ENCODE data around the gene GPRIN3.
"Not testable (repeated sequence)": the region's sequence is repeated elsewhere in the genome, so short reads cannot be mapped to it uniquely, and the experiment has no call there.

The GPRIN3 gene

DNA sequence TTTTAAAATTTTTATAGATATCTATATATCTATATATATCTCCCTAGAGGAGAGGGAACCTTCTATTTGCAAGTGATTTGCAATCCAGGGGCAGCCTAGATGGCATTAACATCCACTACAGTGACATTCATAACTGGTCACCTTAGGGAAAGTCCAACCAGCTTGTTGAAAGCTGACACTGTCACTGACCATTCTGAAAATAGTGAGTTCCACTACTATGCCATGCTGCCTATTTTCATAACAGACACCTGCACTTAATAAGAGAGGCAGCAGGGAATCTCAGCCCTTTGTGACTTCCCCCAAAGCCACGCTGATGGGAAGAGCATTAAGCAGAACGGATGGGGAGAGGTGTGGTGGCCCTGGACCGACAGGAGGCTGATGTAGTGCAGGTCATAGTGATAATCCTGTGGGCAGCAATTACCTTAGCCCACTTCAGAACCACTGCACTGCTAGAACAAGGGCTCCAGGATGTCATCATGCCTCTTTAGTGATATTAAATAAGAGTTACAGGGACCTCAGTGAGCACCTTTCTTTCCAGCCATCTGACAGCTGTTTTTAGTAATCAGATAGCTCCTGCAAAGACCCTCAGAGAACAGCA lies 51.3 kb downstream of the GPRIN3 start:
- DNase-seq (ENCODE audit: low read depth), result no peak

GRCh38 chr4:89254847-89255246 lies 52.8 kb downstream of the GPRIN3 start:
- DNase-seq (ENCODE audit: low read depth), result peak; percentile 16

- DNase-seq (ENCODE audit: low read depth), result not testable (repeated sequence)
Observed at GRCh38 chr4:89254347-89254746, 53.3 kb downstream of the GPRIN3 start.

DNA sequence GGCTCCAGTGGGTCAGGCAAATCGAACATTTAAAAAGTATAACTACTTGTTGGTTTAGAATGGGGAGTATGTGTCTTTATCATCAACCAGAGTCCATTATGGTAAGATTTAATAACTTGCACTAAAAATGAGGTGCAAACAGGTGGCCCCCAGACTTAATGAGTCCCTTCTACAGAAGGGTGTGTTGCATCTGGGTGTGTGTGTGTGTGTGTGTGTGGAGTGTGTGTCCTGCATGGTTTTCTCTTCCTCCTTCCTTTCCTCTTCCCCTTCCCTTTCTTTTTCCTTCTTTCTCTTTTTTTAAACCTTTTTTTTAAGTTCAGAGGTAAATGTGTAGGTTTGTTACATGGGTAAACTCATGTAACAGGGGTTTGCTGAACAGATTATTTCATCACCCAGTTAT lies 53.7 kb downstream of the GPRIN3 start:
- DNase-seq (ENCODE audit: low read depth), result no peak

DNA sequence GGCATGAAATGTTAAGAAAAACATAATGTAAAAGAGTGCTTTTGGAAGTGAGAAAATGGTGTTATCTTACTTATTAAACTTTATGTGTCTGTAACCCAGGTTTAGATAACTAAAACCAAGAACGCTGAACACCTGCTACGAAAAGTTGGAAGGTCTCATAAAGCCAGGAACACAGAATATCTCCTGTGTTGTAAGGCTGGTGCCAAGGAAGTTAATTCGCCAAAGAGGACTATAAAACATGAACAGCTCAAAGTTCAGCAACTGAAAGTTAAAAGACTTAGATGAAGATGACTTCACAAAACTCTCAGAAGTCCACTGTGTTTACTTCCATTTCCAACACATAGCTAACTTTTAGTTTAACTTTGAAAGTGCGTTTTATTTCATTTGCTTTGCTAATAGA lies 54.3 kb downstream of the GPRIN3 start:
- no peak for DNase-seq (ENCODE audit: low read depth)

DNA sequence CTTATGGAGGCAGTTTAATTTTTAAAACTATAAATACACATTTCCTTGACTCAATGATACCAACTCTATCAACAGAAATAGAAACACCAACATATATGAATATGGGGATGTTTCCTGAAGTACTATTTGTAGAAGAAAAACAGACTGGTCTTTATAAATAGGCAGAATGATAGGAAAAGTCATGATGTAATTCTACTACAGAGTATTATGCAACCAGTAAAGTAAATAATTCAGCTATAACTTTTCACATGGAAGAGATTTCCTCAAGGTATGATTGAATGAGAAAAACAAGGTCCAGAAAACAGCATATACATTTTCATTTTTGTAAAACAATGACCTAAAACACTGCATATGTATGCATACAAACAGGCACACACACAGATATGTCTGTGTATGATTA lies 56.2 kb downstream of the GPRIN3 start:
- no peak for DNase-seq (ENCODE audit: low read depth)

DNA sequence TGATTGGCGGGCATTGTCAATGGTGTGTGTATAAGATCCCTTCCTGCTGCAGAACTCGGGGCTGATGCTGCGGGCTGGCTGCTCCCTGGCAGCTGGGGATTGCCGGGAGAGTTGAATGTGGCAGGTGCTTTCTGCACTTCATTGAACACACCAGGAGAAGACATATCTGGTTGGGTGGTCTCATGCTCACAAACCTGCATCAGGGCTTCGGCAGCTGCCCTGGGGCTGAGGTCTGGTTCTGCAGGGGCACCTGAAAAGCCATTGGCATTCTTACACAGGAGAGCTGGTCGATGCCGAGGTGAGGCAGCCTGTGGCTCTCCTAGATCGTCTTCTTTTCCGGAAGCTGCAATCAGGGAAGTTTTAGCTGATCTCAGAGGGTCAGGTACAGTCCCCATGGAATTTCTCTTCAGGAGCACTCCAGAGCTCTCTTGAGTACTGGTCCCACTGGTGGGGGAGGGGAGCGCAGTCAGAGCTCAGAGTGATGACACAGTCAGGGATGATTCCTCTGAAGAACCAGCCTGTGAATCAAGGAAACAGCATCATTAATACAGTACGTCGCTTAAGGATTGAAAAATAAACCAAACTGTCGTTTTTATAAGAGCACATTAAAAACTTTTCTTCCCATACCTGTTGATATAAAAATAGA lies 57.8 kb downstream of the GPRIN3 start:
- no peak for DNase-seq (ENCODE audit: low read depth)

- no peak for DNase-seq (ENCODE audit: low read depth)
Observed at GRCh38 chr4:89249313-89249712, 58.3 kb downstream of the GPRIN3 start.

DNA sequence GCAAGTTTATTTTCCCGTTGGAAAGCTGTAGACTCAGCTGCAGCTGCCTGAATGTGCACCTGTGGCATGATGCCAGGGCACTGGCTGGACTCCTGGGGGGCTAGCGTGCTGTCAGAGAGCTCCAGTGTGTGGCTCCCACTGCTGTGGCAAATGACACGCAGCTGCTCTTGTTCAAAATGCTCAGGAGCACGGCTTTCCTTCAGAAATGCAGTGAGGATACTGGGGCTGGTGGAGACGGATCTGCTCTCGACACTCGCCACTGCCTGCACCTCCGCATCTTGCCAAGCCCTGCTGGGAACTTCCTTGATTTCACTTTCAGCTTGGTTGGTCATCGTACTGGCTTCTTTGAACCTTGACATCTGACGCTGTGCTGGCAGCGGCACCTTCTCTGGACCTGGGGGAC lies 58.7 kb downstream of the GPRIN3 start:
- no peak for DNase-seq (ENCODE audit: low read depth)

DNA sequence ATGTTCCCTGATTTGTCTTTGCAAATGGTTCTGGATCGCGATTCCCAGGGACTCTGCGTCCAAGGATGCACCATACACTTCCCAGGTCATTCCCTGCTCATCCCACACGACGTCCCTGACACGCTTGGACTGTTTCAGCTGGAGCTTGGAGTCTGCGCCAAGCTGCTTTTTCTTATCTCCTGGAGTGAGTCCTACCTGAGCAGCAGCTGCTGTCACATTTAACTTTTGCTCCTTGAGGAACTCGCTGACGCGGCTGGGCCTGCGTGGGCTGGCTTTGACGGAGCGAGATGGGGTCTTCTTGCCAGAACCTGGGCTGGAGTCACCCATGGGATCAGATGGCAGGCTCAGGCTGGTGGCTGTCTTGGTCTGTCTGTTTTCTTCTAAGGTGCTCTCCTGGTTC lies 59.6 kb downstream of the GPRIN3 start:
- no peak for DNase-seq (ENCODE audit: low read depth)

- no peak for DNase-seq (ENCODE audit: low read depth)
Observed at GRCh38 chr4:89245459-89245858, 62.1 kb downstream of the GPRIN3 start.

DNA sequence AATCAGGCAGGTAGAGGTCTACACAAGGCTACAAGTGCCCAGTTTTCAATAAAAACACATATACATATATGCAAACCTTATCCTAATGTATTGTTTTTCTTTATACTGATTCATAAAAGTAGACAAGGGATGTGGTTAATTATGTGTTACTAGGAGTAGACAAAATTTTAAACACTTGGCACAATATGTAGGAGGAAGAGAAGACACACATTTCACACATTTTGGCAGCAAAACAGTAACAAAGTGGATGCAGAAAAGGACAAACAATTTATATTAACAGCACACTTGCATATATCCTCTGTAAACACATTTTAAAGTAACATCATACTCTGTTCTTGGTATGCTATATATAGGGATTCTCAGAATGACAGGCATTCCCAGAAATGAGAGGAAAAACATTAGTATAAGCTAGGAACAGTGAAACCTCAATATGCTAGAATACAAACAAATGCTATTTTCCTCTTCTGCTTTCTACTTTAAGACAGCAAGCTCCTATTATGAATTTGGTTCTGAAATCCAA lies 63.8 kb downstream of the GPRIN3 start:
- no peak for DNase-seq (ENCODE audit: low read depth)

DNA sequence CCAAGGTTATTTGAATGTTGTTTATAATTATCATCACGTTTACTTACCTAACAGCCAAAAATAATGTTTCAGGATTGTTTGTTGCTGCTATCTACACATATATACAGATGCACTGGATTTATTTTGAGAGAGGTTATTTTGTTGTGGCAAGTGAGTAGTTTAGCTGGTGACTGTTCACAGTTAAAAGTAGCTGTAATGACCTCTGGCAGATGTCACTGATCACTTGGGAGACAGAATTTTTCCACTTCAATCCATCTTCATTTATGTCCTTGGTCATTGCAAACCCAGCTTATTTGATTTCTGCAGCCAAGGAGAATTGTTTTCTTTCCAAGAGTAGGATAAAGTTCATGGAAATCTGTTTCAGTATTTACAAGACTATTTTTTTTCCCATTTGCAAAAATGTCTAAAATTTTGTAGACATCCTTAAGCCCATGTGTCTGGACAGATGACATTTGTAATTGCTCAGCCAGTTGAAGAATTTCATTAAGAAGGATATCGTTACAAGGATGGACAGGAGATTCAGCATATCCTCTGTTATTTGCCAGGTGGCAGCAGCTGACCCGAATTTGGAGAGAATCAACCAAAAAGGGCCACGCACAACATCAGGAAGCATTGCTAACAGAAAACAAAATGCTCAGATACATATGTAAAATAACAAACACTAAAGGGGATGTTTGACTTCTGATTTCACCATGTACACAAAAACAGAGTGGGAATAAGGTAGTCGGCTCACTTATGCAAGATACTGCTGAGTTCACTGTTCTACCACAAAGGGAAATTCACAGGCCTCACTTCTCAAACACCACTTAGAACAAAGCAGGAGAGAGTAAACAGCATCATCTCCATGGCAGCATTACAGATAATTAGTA lies 64.5 kb downstream of the GPRIN3 start:
- no peak for DNase-seq (ENCODE audit: low read depth)

DNA sequence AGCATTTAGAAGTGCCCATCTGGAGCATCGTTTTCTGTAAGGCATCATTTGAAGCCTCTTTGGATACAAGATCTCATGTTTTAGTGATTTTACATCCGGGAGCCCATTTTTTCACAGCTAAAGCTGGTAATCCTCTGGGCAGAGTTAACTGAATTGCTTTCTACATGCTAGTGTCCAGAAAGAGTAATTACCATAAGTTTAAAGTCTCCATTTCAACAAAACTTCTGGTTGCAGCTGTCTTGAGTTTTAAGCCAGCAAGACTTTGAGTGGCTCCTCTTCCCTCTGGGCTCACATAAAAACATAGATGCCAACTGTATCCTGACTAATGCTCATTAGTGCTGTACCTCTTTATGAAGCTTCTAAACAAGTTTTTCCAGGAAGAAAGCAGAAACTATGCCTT lies 65.4 kb downstream of the GPRIN3 start:
- DNase-seq (ENCODE audit: low read depth), result no peak

- DNase-seq (ENCODE audit: low read depth), result no peak
Observed at GRCh38 chr4:89230271-89230670, 77.3 kb downstream of the GPRIN3 start.

GRCh38 chr4:89226665-89227574 lies 80.7 kb downstream of the GPRIN3 start:
- DNase-seq (ENCODE audit: low read depth), result peak; percentile 77

GRCh38 chr4:89222170-89222569 lies 85.4 kb downstream of the GPRIN3 start:
- no peak for DNase-seq (ENCODE audit: low read depth)

- DNase-seq (ENCODE audit: low read depth), result peak; percentile 6
Observed at GRCh38 chr4:89221167-89221867, 86.3 kb downstream of the GPRIN3 start.

DNA sequence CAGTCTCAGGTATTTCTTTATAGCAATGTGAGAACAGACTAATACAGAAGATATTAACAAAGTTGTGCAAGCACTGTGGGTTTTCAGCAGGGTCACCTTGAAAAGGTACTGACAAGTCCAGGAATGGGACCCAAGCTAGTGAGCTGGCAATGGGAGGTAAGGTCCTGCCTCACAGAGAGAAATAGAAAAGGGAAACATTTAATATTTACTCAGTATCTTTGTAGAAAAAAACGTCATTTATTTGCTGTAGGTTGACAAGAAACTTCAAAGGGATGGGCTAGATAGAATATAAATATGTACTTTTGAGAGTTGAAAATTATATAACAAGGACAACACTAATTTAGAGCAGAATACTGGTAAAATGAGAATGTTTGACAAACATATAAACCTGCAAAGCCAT lies 89.0 kb downstream of the GPRIN3 start:
- no peak for DNase-seq (ENCODE audit: low read depth)

DNA sequence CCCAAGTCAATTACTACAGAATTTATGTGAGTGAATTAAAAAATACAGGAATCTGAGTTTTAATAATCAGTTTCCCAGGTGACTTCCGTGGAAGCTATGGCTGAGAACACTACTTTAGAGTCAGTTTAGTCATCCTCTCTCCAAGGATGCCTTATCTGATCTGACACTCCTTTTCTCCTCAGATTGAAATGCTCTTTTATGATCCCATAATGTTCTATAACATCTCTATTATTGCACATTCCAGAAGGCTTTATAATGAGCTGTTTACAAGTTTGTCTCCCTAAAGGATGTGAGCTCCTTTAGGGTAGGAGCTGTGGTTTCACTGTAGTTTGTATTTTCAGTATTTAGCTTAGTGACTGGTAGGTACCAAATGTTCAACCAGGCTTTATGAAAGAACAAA lies 90.0 kb downstream of the GPRIN3 start:
- DNase-seq (ENCODE audit: low read depth), result peak; percentile 6

GRCh38 chr4:89216866-89217265 lies 90.7 kb downstream of the GPRIN3 start:
- no peak for DNase-seq (ENCODE audit: low read depth)

All from amniotic epithelial cell (primary cell).